HG03097 (cell line): ENCODE measurements around the gene MKI67.
"Not testable (repeated sequence)": the region's sequence is repeated elsewhere in the genome, so short reads cannot be mapped to it uniquely, and the experiment has no call there.

Experiments used
- ATAC-seq: cut with Tn5 transposase; IDR thresholded peaks from one replicate; pipeline ENCODE4 v1.9.1; 2021; ENCODE audit not compliant: unreplicated experiment, low FRiP score

Gene MKI67

GRCh38 chr10:128149267-128150014 lies 23.2 kb upstream of the MKI67 start:
- no peak for ATAC-seq

GRCh38 chr10:128147669-128148068 lies 21.4 kb upstream of the MKI67 start:
- ATAC-seq = no peak

- ATAC-seq = peak; percentile 44
Measured at GRCh38 chr10:128147064-128147463, 20.8 kb upstream of the MKI67 start.

GRCh38 chr10:128144547-128144946 lies 18.3 kb upstream of the MKI67 start:
- no peak for ATAC-seq

- ATAC-seq = no peak
Measured at GRCh38 chr10:128143531-128143930, 17.3 kb upstream of the MKI67 start.

- no peak for ATAC-seq
Measured at GRCh38 chr10:128140425-128140824, 14.2 kb upstream of the MKI67 start.

- ATAC-seq = not testable (repeated sequence)
Measured at GRCh38 chr10:128138429-128138828, 12.2 kb upstream of the MKI67 start.

- ATAC-seq = peak; percentile 53
Measured at GRCh38 chr10:128137877-128138276, 11.7 kb upstream of the MKI67 start.

GRCh38 chr10:128130051-128130450 lies 3.8 kb upstream of the MKI67 start:
- no peak for ATAC-seq

GRCh38 chr10:128128582-128128981 lies 2.4 kb upstream of the MKI67 start:
- ATAC-seq = no peak

GRCh38 chr10:128125416-128125943 lies 743 bp downstream of the MKI67 start:
- ATAC-seq = no peak

- no peak for ATAC-seq
Measured at GRCh38 chr10:128124813-128125403, 1.3 kb downstream of the MKI67 start.

- ATAC-seq = no peak
Measured at GRCh38 chr10:128123846-128124245, 2.4 kb downstream of the MKI67 start.

GRCh38 chr10:128122931-128123330 lies 3.3 kb downstream of the MKI67 start:
- no peak for ATAC-seq

- ATAC-seq = no peak
Measured at GRCh38 chr10:128121750-128122412, 4.3 kb downstream of the MKI67 start.

GRCh38 chr10:128116851-128117615 lies 9.2 kb downstream of the MKI67 start:
- ATAC-seq = no peak

- no peak for ATAC-seq
Measured at GRCh38 chr10:128116187-128116586, 10.0 kb downstream of the MKI67 start.

- no peak for ATAC-seq
Measured at GRCh38 chr10:128115356-128115755, 10.9 kb downstream of the MKI67 start.

- ATAC-seq = no peak
Measured at GRCh38 chr10:128114901-128115300, 11.3 kb downstream of the MKI67 start.

- no peak for ATAC-seq
Measured at GRCh38 chr10:128113026-128113425, 13.2 kb downstream of the MKI67 start.

GRCh38 chr10:128111696-128112095 lies 14.5 kb downstream of the MKI67 start:
- no peak for ATAC-seq
